Ovary (tissue), 9 donors: ENCODE measurements around the gene EZH1. TPM values are rescaled to one million over a fixed set of nuclear protein-coding genes. Genes with fewer than 3 reads are reported as not detected.
"Not testable (repeated sequence)": the region's sequence is repeated elsewhere in the genome, so short reads cannot be mapped to it uniquely, and the experiment has no call there.

Experiments used
- DNase-seq, 5 donors: peaks; one replicate each; pipeline ENCODE4 v3.0.0-alpha.2; 2019 to 2020
- H3K27ac ChIP-seq, 2 donors: fragments of 200-600 bp; one replicate each; pipeline versions ENCODE4 v1.5.1 to v1.8.0; 2019 to 2022
- H3K27me3 ChIP-seq: fragments of 200-600 bp; one replicate; pipeline ENCODE4 v1.8.0; 2022
- H3K36me3 ChIP-seq: fragments of 200-600 bp; sonication (generic); one replicate; pipeline ENCODE4 v1.5.1; 2019
- H3K4me1 ChIP-seq: one replicate; pipeline ENCODE4 v1.8.1; 2013; ENCODE audit warnings: mild to moderate bottlenecking, moderate library complexity; ENCODE audit not compliant: insufficient read depth
- H3K4me3 ChIP-seq: fragments of 200-600 bp; sonication (generic); one replicate; pipeline ENCODE4 v1.5.1; 2017
- H3K9me3 ChIP-seq, 2 donors: fragments of 200-600 bp in 1 of 2; sonication (generic) in 1 of 2; one replicate each; pipeline versions ENCODE4 v1.5.1 to v1.8.1; 2013 to 2019; ENCODE audit warnings: mild to moderate bottlenecking in 1 of 2, moderate library complexity in 1 of 2
- CTCF ChIP-seq, 3 donors: fragments of 450-650 bp in 2 of 3; fragments of 200-600 bp in 1 of 3; IDR thresholded peaks; one replicate each; pipeline versions ENCODE4 v1.5.1 to v1.8.0; 2016 to 2022; ENCODE audit warnings: antibody characterized with exemption in 3 of 3, mild to moderate bottlenecking in 1 of 3
- EP300 ChIP-seq: sonication (generic); formaldehyde crosslinking; IDR thresholded peaks from one replicate; pipeline ENCODE4 v1.6.1; 2017; ENCODE audit warnings: antibody characterized with exemption
- POLR2A ChIP-seq: fragments of 450-650 bp; IDR thresholded peaks from one replicate; pipeline ENCODE4 v1.6.1; 2017; ENCODE audit warnings: antibody characterized with exemption, mild to moderate bottlenecking, moderate library complexity
- WGBS, 3 donors: extraction: QIAGEN DNeasy Blood & Tissue Kit in 1 of 3; methylation state at CpG; one replicate each; pipeline versions ENCODE4 v1.1.5 to v1.1.7; 2013 to 2017; 5-methylcytosine and 5-hydroxymethylcytosine counted together
- intact Hi-C, 4 donors: fragments of 100-400 bp; cut with DNase I; formaldehyde crosslinking; loops; one replicate each; pipeline versions ENCODE4 v1.11.0 to v1.15.1; 2022 to 2023
- polyA plus RNA-seq, 2 donors: library from polyadenylated mRNA; stranded (reverse); fragments of 200-250 nt in 1 of 2; fragments of 350-450 nt in 1 of 2; fragmentation: Illumina TruSeq in 1 of 2; extraction: RNeasy Lipid Tissue Mini Kit (QIAGEN cat#74804) in 1 of 2; gene quantifications; one replicate each; pipeline ENCODE4 v1.2.3, GENCODE V29; 2013 to 2014
- total RNA-seq, 7 donors: library from RNA; depleted of rRNA in 2 of 7; stranded (reverse); fragments of >200 nt in 2 of 7; fragmentation: NEBNext Ultra II Directional in 3 of 7; extraction: Animal tissue kit (Norgen Biotek cat#: 25700) in 3 of 7; gene quantifications; one replicate each; pipeline versions ENCODE4 v1.1.0 to v1.2.4, GENCODE V29; 2016 to 2023
- donor health status: DM: no; HTN: no; CAD: no; lungs with moderate emphysema.
- donor health status: DM: no; HTN: no; CAD: no.
- donor health status: Bipolar disorder and iron deficiency.
- donor health status: DM: yes; HTN: yes; CAD: no.
- donor health status: DM: no; HTN: no; CAD: no.
- donor health status: DM: yes; HTN: yes; CAD: no.

The EZH1 gene
- total and polyA plus RNA-seq, 9 donors: 32.9 to 95.2 (median 67.8) TPM

GRCh38 chr17:42748908-42749798, 4.3 kb upstream of the EZH1 start:
- H3K9me3 ChIP-seq: no peaks in the 10 kb centered on the region
- 54 to 55% (median 54%) methylated on average over 11 of the region's 11 CpGs for WGBS, 3 donors
- TF ChIP-seq CTCF (IDR thresholded peaks at IDR 0.05) (no peak), EP300 (no peak), POLR2A (no peak)
- H3K4me1 ChIP-seq: peaks cover 13% of the 10 kb centered on the region
- DNase-seq: peak in 2 of 5 donors; percentile 38 to 58
- H3K4me3 ChIP-seq: no peak overlapping the region
- H3K27me3 ChIP-seq: no peaks in the 10 kb centered on the region
- no peaks in the 10 kb centered on the region for H3K36me3 ChIP-seq
- H3K27ac ChIP-seq: peak overlapping the region; percentile 44 to 64
- intact Hi-C loops: loop anchor here in 1 of 4 donors (10.0 kb wide), 1 partner anchor 64 kb away; the partner anchor contains the start of genes CCR10 and CNTNAP1

- H3K4me3 ChIP-seq: no peak overlapping the region
- H3K27me3 ChIP-seq: no peaks in the 10 kb centered on the region
- H3K9me3 ChIP-seq: no peaks in the 10 kb centered on the region
- intact Hi-C loops: loop anchor here in 1 of 4 donors (10.0 kb wide), 1 partner anchor 64 kb away; the partner anchor contains the start of genes CCR10 and CNTNAP1
- H3K4me1 ChIP-seq: peaks cover 18% of the 10 kb centered on the region
- H3K36me3 ChIP-seq: no peaks in the 10 kb centered on the region
- peak overlapping the region in 1 of 2 donors; percentile 64 for H3K27ac ChIP-seq
- TF ChIP-seq POLR2A (no peak), EP300 (no peak), CTCF (IDR thresholded peaks at IDR 0.05) (no peak)
- WGBS, 3 donors: 36 to 50% (median 45%) methylated on average over 7 of the region's 7 CpGs
- DNase-seq: peak; percentile 49 to 75 (median 63)
Observed at GRCh38 chr17:42748202-42748907, 3.5 kb upstream of the EZH1 start.

GRCh38 chr17:42744283-42744805, 496 bp downstream of the EZH1 start:
- peak overlapping the region; percentile 89 to 95 for H3K27ac ChIP-seq
- H3K4me1 ChIP-seq: peaks cover 12% of the 10 kb centered on the region
- peak in 4 of 5 donors; percentile 59 to 80 (median 68) for DNase-seq
- no peaks in the 10 kb centered on the region for H3K36me3 ChIP-seq
- H3K27me3 ChIP-seq: no peaks in the 10 kb centered on the region
- intact Hi-C loops: loop anchor here in 1 of 4 donors (10.0 kb wide), 1 partner anchor 60 kb away; the partner anchor contains the start of genes CCR10 and CNTNAP1
- no peaks in the 10 kb centered on the region for H3K9me3 ChIP-seq
- 1% methylated on average over 27 to 32 of the region's 32 CpGs for WGBS, 3 donors
- peak overlapping the region; percentile 94 for H3K4me3 ChIP-seq
- TF ChIP-seq EP300 (no peak), POLR2A (no peak), CTCF (IDR thresholded peaks at IDR 0.05) (no peak)

- H3K4me1 ChIP-seq: peaks cover 9% of the 10 kb centered on the region
- TF ChIP-seq POLR2A (no peak), CTCF (IDR thresholded peaks at IDR 0.05) (no peak), EP300 (no peak)
- H3K36me3 ChIP-seq: no peaks in the 10 kb centered on the region
- peak overlapping the region in 1 of 2 donors; percentile 89 for H3K27ac ChIP-seq
- H3K4me3 ChIP-seq: peak overlapping the region; percentile 94
- no peaks in the 10 kb centered on the region for H3K9me3 ChIP-seq
- peak in 1 of 5 donors; percentile 20 for DNase-seq
- 37 to 38% (median 37%) methylated on average over 10 of the region's 10 CpGs for WGBS, 3 donors
- intact Hi-C loops: loop anchor here in 1 of 4 donors (10.0 kb wide), 1 partner anchor 59 kb away; the partner anchor contains the start of genes CCR10 and CNTNAP1
- H3K27me3 ChIP-seq: no peaks in the 10 kb centered on the region
Observed at GRCh38 chr17:42743595-42744282, 1.1 kb downstream of the EZH1 start.

GRCh38 chr17:42742916-42743315, 1.9 kb downstream of the EZH1 start:
- WGBS, 3 donors: 93 to 94% (median 94%) methylated on average over 11 of the region's 11 CpGs
- not testable (repeated sequence) for H3K27me3 ChIP-seq, H3K4me1 ChIP-seq, H3K4me3 ChIP-seq, H3K36me3 ChIP-seq, H3K9me3 ChIP-seq, H3K27ac ChIP-seq
- peak in 1 of 5 donors; percentile 11 for DNase-seq
- intact Hi-C loops: loop anchor here in 1 of 4 donors (10.0 kb wide), 1 partner anchor 58 kb away; the partner anchor contains the start of genes CCR10 and CNTNAP1
